GM12878 (cell line): ENCODE data around the gene MARK4. TPM values are rescaled to one million over a fixed set of nuclear protein-coding genes. Genes with fewer than 3 reads are reported as not detected.

Experiments
- ATAC-seq: fragments of 200-7000 bp; cut with Tn5 transposase; 3 replicates; pipeline ENCODE4 v1.9.1; 2020; ENCODE audit warnings: mild to moderate bottlenecking, moderate library complexity
- BruUV-seq: library from RNA; stranded (reverse); fragments of 400-500 nt; replicated peaks from 2 replicates; lab custom pipeline; 2021; lab: Mats Ljungman, UMichigan
- CTCF ChIA-PET: fragments of 300-600 bp; sonication (Branson Sonifier 250); formaldehyde crosslinking; extraction: SDS; loops from one replicate; lab custom pipeline; 2021; ENCODE audit warnings: inconsistent platforms; lab: Yijun Ruan, JAX
- POLR2A ChIA-PET: fragments of 350-600 bp; formaldehyde crosslinking; extraction: SDS; loops from one replicate; lab custom pipeline; 2021; ENCODE audit warnings: inconsistent platforms; lab: Charles Lee
- RAD21 ChIA-PET: fragments of 300-600 bp; sonication (Branson Sonifier 250); formaldehyde crosslinking; loops from one replicate; lab custom pipeline; 2023; ENCODE audit warnings: antibody characterized with exemption; ENCODE audit not compliant: unreplicated experiment; lab: Charles Lee
- SMC1A ChIA-PET: fragments of 300-600 bp; sonication (Branson Sonifier 250); formaldehyde crosslinking; loops from one replicate; lab custom pipeline; 2023; ENCODE audit not compliant: unreplicated experiment, uncharacterized antibody; lab: Charles Lee
- DNase-seq: peaks from one replicate; pipeline ENCODE4 v3.0.0-alpha.2; 2011; ENCODE audit warnings: low read depth, low spot score
- FAIRE-seq: peaks from 3 replicates; lab custom pipeline; 2011; peaks lifted over from hg19 to GRCh38; lab: Jason Lieb, UNC
- H2AFZ ChIP-seq: 2 replicates; pipeline ENCODE4 v1.6.0; 2011; ENCODE audit warnings: low read depth, low read length, control low read depth; ENCODE audit not compliant: control insufficient read depth
- H3K27ac ChIP-seq: 2 replicates; pipeline ENCODE4 v1.5.1; 2011; ENCODE audit warnings: control low read depth; ENCODE audit not compliant: control insufficient read depth, insufficient read depth
- H3K27me3 ChIP-seq, 2 experiments: replicated peaks in 1 of 2; 2 replicates each; pipeline versions ENCODE4 v1.6.0 to v1.6.1; 2011; ENCODE audit warnings: low read length in 1 of 2; ENCODE audit not compliant: control insufficient read depth in 2 of 2, insufficient read depth in 2 of 2
- H3K36me3 ChIP-seq, 2 experiments: 2 replicates each; pipeline ENCODE4 v1.5.1; 2011; ENCODE audit warnings: low read length in 1 of 2; ENCODE audit not compliant: control insufficient read depth in 2 of 2, insufficient read depth in 2 of 2
- H3K4me1 ChIP-seq: 2 replicates; pipeline ENCODE4 v1.6.1; 2011; ENCODE audit warnings: mild to moderate bottlenecking, low read length, moderate library complexity, mixed read lengths; ENCODE audit not compliant: control insufficient read depth, insufficient read depth
- H3K4me2 ChIP-seq: 2 replicates; pipeline ENCODE4 v1.6.0; 2011; ENCODE audit warnings: control low read depth; ENCODE audit not compliant: control insufficient read depth, insufficient read depth
- H3K4me3 ChIP-seq: fragments of 200-600 bp; sonication (generic); 2 replicates; pipeline ENCODE4 v1.5.1; 2016
- H3K79me2 ChIP-seq: 2 replicates; pipeline ENCODE4 v1.6.0; 2011; ENCODE audit warnings: low read length; ENCODE audit not compliant: control insufficient read depth, insufficient read depth
- H3K9ac ChIP-seq: 2 replicates; pipeline ENCODE4 v1.8.0; 2011; ENCODE audit warnings: low read length, control low read depth, mixed read lengths; ENCODE audit not compliant: control insufficient read depth, insufficient read depth
- H3K9me3 ChIP-seq: replicated peaks from 3 replicates; pipeline ENCODE4 v1.5.1; 2011; ENCODE audit warnings: mild to moderate bottlenecking, low read length; ENCODE audit not compliant: control insufficient read depth, insufficient read depth
- H4K20me1 ChIP-seq: 2 replicates; pipeline ENCODE4 v1.6.0; 2011; ENCODE audit not compliant: control insufficient read depth, insufficient read depth
- BACH1 ChIP-seq: fragments of 450-650 bp; IDR thresholded peaks from 2 replicates; pipeline ENCODE4 v1.6.1; 2017; ENCODE audit warnings: mild to moderate bottlenecking, borderline replicate concordance
- BHLHE40 ChIP-seq, 2 experiments: fragments of 450-650 bp in 1 of 2; IDR thresholded peaks; 2 replicates each; pipeline ENCODE4 v1.6.1; 2011 to 2017; ENCODE audit warnings: low read depth in 2 of 2, borderline replicate concordance in 1 of 2, improper control_type of control experiment in 1 of 2, low read length in 1 of 2, mild to moderate bottlenecking in 1 of 2
- CBFB ChIP-seq: IDR thresholded peaks from 2 replicates; pipeline ENCODE4 v1.6.1; 2016; ENCODE audit warnings: antibody characterized with exemption, low read depth
- CBX5 ChIP-seq: sonication (generic); IDR thresholded peaks from 2 replicates; pipeline ENCODE4 v1.6.1; 2016; ENCODE audit warnings: low read depth, moderate library complexity, mild to moderate bottlenecking, inconsistent platforms
- CTCF ChIP-seq, 3 experiments: IDR thresholded peaks in 2 of 3; conservative IDR thresholded peaks in 1 of 3; 2 replicates each; pipeline ENCODE4 v1.5.1; 2011; ENCODE audit warnings: low read depth in 3 of 3, low read length in 3 of 3, mild to moderate bottlenecking in 3 of 3, control low read depth in 2 of 3, moderate library complexity in 2 of 3, inconsistent platforms in 1 of 3, mixed read lengths in 1 of 3; ENCODE audit not compliant: control insufficient read depth in 2 of 3, insufficient read depth in 1 of 3; ENCODE audit errors: extremely low read depth in 1 of 3
- FOS ChIP-seq: IDR thresholded peaks from 3 replicates; pipeline ENCODE4 v1.6.1; 2011; ENCODE audit warnings: borderline replicate concordance; ENCODE audit not compliant: insufficient read length; ENCODE audit errors: extremely low read depth
- IRF3 ChIP-seq: fragments of 450-650 bp; IDR thresholded peaks from 2 replicates; pipeline ENCODE4 v1.6.1; 2014; ENCODE audit warnings: mild to moderate bottlenecking
- MTA3 ChIP-seq: IDR thresholded peaks from 2 replicates; pipeline ENCODE4 v1.6.1; 2012; ENCODE audit warnings: low read length, inconsistent platforms, borderline replicate concordance
- NFXL1 ChIP-seq: fragments of 450-650 bp; IDR thresholded peaks from 2 replicates; pipeline ENCODE4 v1.6.1; 2017; ENCODE audit warnings: antibody characterized with exemption, mild to moderate bottlenecking, borderline replicate concordance
- PAX8 ChIP-seq: fragments of 450-650 bp; IDR thresholded peaks from 2 replicates; pipeline ENCODE4 v1.6.1; 2017; ENCODE audit warnings: mild to moderate bottlenecking, moderate library complexity
- PML ChIP-seq: IDR thresholded peaks from 2 replicates; pipeline ENCODE4 v1.6.1; 2012; ENCODE audit warnings: low read length, inconsistent platforms
- TCF12 ChIP-seq: IDR thresholded peaks from 2 replicates; pipeline ENCODE4 v1.6.1; 2011; ENCODE audit warnings: low read depth, mild to moderate bottlenecking, low read length
- TCF7 ChIP-seq: IDR thresholded peaks from 2 replicates; pipeline ENCODE4 v1.6.1; 2014; ENCODE audit warnings: antibody characterized with exemption, borderline replicate concordance
- YY1 ChIP-seq: IDR thresholded peaks from 2 replicates; pipeline ENCODE4 v1.6.1; 2011; ENCODE audit warnings: low read depth, mild to moderate bottlenecking, low read length
- ZBTB33 ChIP-seq: fragments of 450-650 bp; IDR thresholded peaks from 2 replicates; pipeline ENCODE4 v1.6.1; 2017; ENCODE audit warnings: mild to moderate bottlenecking
- ZBTB4 ChIP-seq: fragments of 450-650 bp; formaldehyde crosslinking; IDR thresholded peaks from 2 replicates; pipeline ENCODE4 v1.4.0; 2022; ENCODE audit warnings: mild to moderate bottlenecking, moderate library complexity
- ZNF207 ChIP-seq: fragments of 450-650 bp; IDR thresholded peaks from 2 replicates; pipeline ENCODE4 v1.6.1; 2014; ENCODE audit warnings: antibody characterized with exemption, mild to moderate bottlenecking, borderline replicate concordance
- WGBS: methylation state at CpG from one replicate; pipeline ENCODE4 v1.1.6; 2016; ENCODE audit warnings: low lambda C conversion rate; ENCODE audit not compliant: insufficient replicate concordance, insufficient coverage; ENCODE audit errors: missing lambda C conversion rate; 5-methylcytosine and 5-hydroxymethylcytosine counted together
- in situ Hi-C: fragments of 300-500 bp; cut with MboI; formaldehyde crosslinking; loops from 9 replicates; pipeline ENCODE4 v1.14.3; 2018; ENCODE audit warnings: mixed read lengths
- intact Hi-C: fragments of 100-400 bp; cut with micrococcal nuclease; formaldehyde crosslinking; loops from one replicate; pipeline ENCODE4 v1.14.2; 2022; ENCODE audit not compliant: unreplicated experiment
- polyA plus RNA-seq, 11 experiments: library from polyadenylated mRNA; depleted of rRNA in 4 of 11; unstranded in 6 of 11; stranded (reverse) in 5 of 11; fragments of >200 nt; fragmentation: Nextera tagmentation in 4 of 11; fragmentation: Illumina TruSeq in 1 of 11; extraction: Ambion mirVana in 4 of 11; extraction: Trizol in 1 of 11; gene quantifications; 1 replicate in 1 of 11; 2 replicates in 10 of 11; pipeline versions ENCODE4 v1.2.1 to v1.2.3, GENCODE V29; 2011 to 2016; ENCODE audit warnings: inconsistent platforms in 2 of 11, missing spikeins in 2 of 11, low read depth in 1 of 11
- total RNA-seq, 4 experiments: library from RNA; depleted of rRNA in 3 of 4; stranded (reverse); fragments of >200 nt in 3 of 4; fragmentation: Illumina TruSeq in 1 of 4; extraction: Trizol in 1 of 4; gene quantifications; 2 replicates each; pipeline versions ENCODE4 v1.2.1 to v1.2.3, GENCODE V29; 2013 to 2021

MARK4 gene
- total and polyA plus RNA-seq, 10 of the 15 experiments (the other 5 are each of a cell fraction or from before 2014, with no cell fraction given), result 0.66 to 24.3 (median 5.1) TPM

GRCh38 chr19:45346449-45346848, 95.4 kb downstream of the MARK4 start:
- no peak for FAIRE-seq
- in situ Hi-C loops, result no loop called here
- ChIA-PET CTCF (no interaction called here), POLR2A (no interaction called here), RAD21 (no interaction called here), SMC1A (no interaction called here)
- H3K27ac ChIP-seq, result no peak overlapping the region
- H4K20me1 ChIP-seq, result no peaks in the 10 kb centered on the region
- DNase-seq, result no peak
- no peaks in the 10 kb centered on the region for H3K4me1 ChIP-seq
- no peak overlapping the region for H3K4me3 ChIP-seq
- no peaks in the 10 kb centered on the region; a peak in 2 of 4 replicates for H3K36me3 ChIP-seq
- 37% methylated on average over 26 of the region's 27 CpGs for WGBS
- H3K79me2 ChIP-seq, result no peaks in the 10 kb centered on the region
- H3K4me2 ChIP-seq, result no peak overlapping the region
- BruUV-seq, result no TSS peak
- H3K9ac ChIP-seq, result no peak overlapping the region
- H3K27me3 ChIP-seq, result no peaks in the 10 kb centered on the region
- H2AFZ ChIP-seq, result no peak overlapping the region
- H3K9me3 ChIP-seq, result no peaks in the 10 kb centered on the region
- intact Hi-C loops, result no loop called here
- TF ChIP-seq BACH1 (no peak), FOS (no peak), TCF12 (no peak), CBFB (no peak), MTA3 (no peak), PAX8 (no peak), ZBTB33 (no peak), CBX5 (no peak), ZBTB4 (no peak), CTCF (IDR thresholded peaks at IDR 0.05 in 2 of 3, conservative IDR thresholded peaks at IDR 0.05 in 1 of 3; ENCODE audit: control insufficient read depth in 2 of 3, extremely low read depth in 1 of 3, insufficient read depth in 1 of 3, low read depth in 3 of 3, low read length in 3 of 3) (no peak), PML (no peak), NFXL1 (no peak), TCF7 (no peak), IRF3 (no peak), BHLHE40 (IDR thresholded peaks at IDR 0.05; ENCODE audit: borderline replicate concordance in 1 of 2, low read depth in 2 of 2, low read length in 1 of 2) (no peak), ZNF207 (no peak), YY1 (no peak)
- ATAC-seq, result no peak
